OCI-M1 (cell line): ENCODE data around the gene ARHGAP8.
"Not testable (repeated sequence)": the region's sequence is repeated elsewhere in the genome, so short reads cannot be mapped to it uniquely, and the experiment has no call there.

Experiments used
- DNase-seq: peaks from one replicate; lab custom pipeline; 2025; lab: John Stamatoyannopoulos, UW

The ARHGAP8 gene

GRCh38 chr22:44739666-44740065, 12.7 kb upstream of the ARHGAP8 start:
- not testable (repeated sequence) for DNase-seq

GRCh38 chr22:44740307-44740706, 12.1 kb upstream of the ARHGAP8 start:
- DNase-seq, result no peak

GRCh38 chr22:44741929-44742328, 10.4 kb upstream of the ARHGAP8 start:
- no peak for DNase-seq

- no peak for DNase-seq
Observed at GRCh38 chr22:44743247-44743646, 9.1 kb upstream of the ARHGAP8 start.

GRCh38 chr22:44743804-44744211, 8.6 kb upstream of the ARHGAP8 start:
- no peak for DNase-seq

GRCh38 chr22:44745853-44746789, 6.3 kb upstream of the ARHGAP8 start:
- DNase-seq, result no peak

- DNase-seq, result peak; percentile 48
Observed at GRCh38 chr22:44747784-44748127, 4.6 kb upstream of the ARHGAP8 start.

- no peak for DNase-seq
Observed at GRCh38 chr22:44748524-44748923, 3.9 kb upstream of the ARHGAP8 start.

- DNase-seq, result no peak
Observed at GRCh38 chr22:44750481-44750880, 1.9 kb upstream of the ARHGAP8 start.

- no peak for DNase-seq
Observed at GRCh38 chr22:44753189-44754042, 1.0 kb downstream of the ARHGAP8 start.

- DNase-seq, result no peak
Observed at GRCh38 chr22:44754998-44755397, 2.6 kb downstream of the ARHGAP8 start.

- no peak for DNase-seq
Observed at GRCh38 chr22:44755417-44755816, 3.0 kb downstream of the ARHGAP8 start.

GRCh38 chr22:44755956-44756361, 3.6 kb downstream of the ARHGAP8 start:
- no peak for DNase-seq

- DNase-seq, result no peak
Observed at GRCh38 chr22:44758344-44758973, 6.1 kb downstream of the ARHGAP8 start.

GRCh38 chr22:44759001-44759400, 6.6 kb downstream of the ARHGAP8 start:
- no peak for DNase-seq

GRCh38 chr22:44759430-44760310, 7.3 kb downstream of the ARHGAP8 start:
- no peak for DNase-seq

GRCh38 chr22:44760476-44760875, 8.1 kb downstream of the ARHGAP8 start:
- no peak for DNase-seq

- DNase-seq, result no peak
Observed at GRCh38 chr22:44761025-44761424, 8.7 kb downstream of the ARHGAP8 start.

GRCh38 chr22:44764373-44764772, 12.0 kb downstream of the ARHGAP8 start:
- no peak for DNase-seq

GRCh38 chr22:44764974-44765373, 12.6 kb downstream of the ARHGAP8 start:
- DNase-seq, result no peak

GRCh38 chr22:44765571-44766285, 13.4 kb downstream of the ARHGAP8 start:
- DNase-seq, result no peak
